H1 (cell line): ENCODE results near the gene IRAK1BP1. TPM values are rescaled to one million over a fixed set of nuclear protein-coding genes. Genes with fewer than 3 reads are reported as not detected.

Source experiments
- CTCF ChIA-PET: fragments of 300-600 bp; sonication (Branson Sonifier 250); formaldehyde crosslinking; loops from one replicate; lab custom pipeline; 2021; ENCODE audit not compliant: partially characterized antibody; lab: Charles Lee
- POLR2A ChIA-PET: fragments of 300-600 bp; sonication (Branson Sonifier 250); formaldehyde crosslinking; loops from one replicate; lab custom pipeline; 2021; ENCODE audit warnings: inconsistent platforms; ENCODE audit not compliant: partially characterized antibody; lab: Charles Lee
- DNase-seq, 2 experiments: peaks; one replicate each; pipeline versions ENCODE4 v3.0.0 to v3.0.0-alpha.2; 2010 to 2022; ENCODE audit warnings: low spot score in 2 of 2, low read depth in 1 of 2, mixed read lengths in 1 of 2
- FAIRE-seq: peaks from 2 replicates; lab custom pipeline; 2011; peaks lifted over from hg19 to GRCh38; lab: Jason Lieb, UNC
- H2AFZ ChIP-seq: 2 replicates; pipeline ENCODE4 v1.8.1; 2012; ENCODE audit warnings: low read length, inconsistent platforms
- H2AK5ac ChIP-seq: 2 replicates; pipeline ENCODE4 v1.6.1; 2013; ENCODE audit warnings: low read depth, low read length
- H2BK120ac ChIP-seq: replicated peaks from 2 replicates; pipeline ENCODE3; 2013; ENCODE audit warnings: low read depth, low read length, inconsistent platforms
- H2BK12ac ChIP-seq: 2 replicates; pipeline ENCODE4 v1.6.1; 2013; ENCODE audit warnings: low read depth, low read length
- H2BK15ac ChIP-seq: 2 replicates; pipeline ENCODE4 v1.6.1; 2013; ENCODE audit warnings: low read length
- H2BK20ac ChIP-seq: 2 replicates; pipeline ENCODE4 v1.6.1; 2013; ENCODE audit warnings: low read length
- H2BK5ac ChIP-seq: 2 replicates; pipeline ENCODE4 v1.6.1; 2013; ENCODE audit warnings: low read depth, low read length
- H3K14ac ChIP-seq: 2 replicates; pipeline ENCODE4 v1.6.1; 2013; ENCODE audit warnings: inconsistent platforms; ENCODE audit not compliant: insufficient read length
- H3K18ac ChIP-seq: 2 replicates; pipeline ENCODE4 v1.6.1; 2013; ENCODE audit warnings: low read length; ENCODE audit errors: extremely low read depth
- H3K23ac ChIP-seq: 2 replicates; pipeline ENCODE4 v1.6.1; 2013; ENCODE audit warnings: inconsistent platforms; ENCODE audit not compliant: insufficient read length
- H3K23me2 ChIP-seq: 2 replicates; pipeline ENCODE4 v1.6.1; 2013; ENCODE audit warnings: low read depth, low read length
- H3K27ac ChIP-seq: 2 replicates; pipeline ENCODE4 v1.6.1; 2011; ENCODE audit warnings: low read depth, low read length, inconsistent platforms
- H3K27me3 ChIP-seq, 4 experiments: replicated peaks in 1 of 4; 1 replicate in 1 of 4; 2 replicates in 3 of 4; pipeline versions ENCODE4 v1.6.1 to v1.8.1; 2011 to 2013; ENCODE audit warnings: low read length in 3 of 4, mild to moderate bottlenecking in 3 of 4, inconsistent platforms in 2 of 4, mixed read lengths in 2 of 4, moderate library complexity in 1 of 4; ENCODE audit not compliant: control insufficient read depth in 3 of 4, insufficient read depth in 3 of 4; ENCODE audit errors: extremely low read depth in 1 of 4
- H3K36me3 ChIP-seq, 4 experiments: 2 replicates each; pipeline versions ENCODE4 v1.6.1 to v1.8.1; 2011 to 2013; ENCODE audit warnings: mild to moderate bottlenecking in 4 of 4, low read length in 3 of 4, moderate library complexity in 2 of 4, control low read depth in 1 of 4, inconsistent platforms in 1 of 4; ENCODE audit not compliant: insufficient read depth in 4 of 4, control insufficient read depth in 2 of 4
- H3K4ac ChIP-seq: replicated peaks from 2 replicates; pipeline ENCODE3; 2013; ENCODE audit warnings: low read length, low read depth, mixed read lengths, inconsistent platforms; ENCODE audit not compliant: insufficient read length
- H3K4me1 ChIP-seq, 4 experiments: replicated peaks in 1 of 4; 1 replicate in 1 of 4; 2 replicates in 3 of 4; pipeline versions ENCODE4 v1.6.1 to v1.8.1; 2011 to 2013; ENCODE audit warnings: low read length in 3 of 4, inconsistent platforms in 2 of 4, mixed read lengths in 1 of 4; ENCODE audit not compliant: insufficient read depth in 4 of 4, control insufficient read depth in 3 of 4
- H3K4me2 ChIP-seq, 2 experiments: 2 replicates each; pipeline versions ENCODE4 v1.6.1 to v1.8.1; 2011 to 2013; ENCODE audit warnings: low read depth in 2 of 2, low read length in 2 of 2, control low read depth in 1 of 2, inconsistent platforms in 1 of 2, mild to moderate bottlenecking in 1 of 2; ENCODE audit not compliant: insufficient read depth in 1 of 2
- H3K4me3 ChIP-seq, 4 experiments: fragments of 200-600, 300-600 bp in 1 of 4; sonication (generic), shearing (Covaris generic), sonication (Bioruptor Twin) in 1 of 4; 2 replicates each; pipeline versions ENCODE4 v1.5.1 to v1.8.1; 2011 to 2016; ENCODE audit warnings: low read length in 4 of 4, low read depth in 3 of 4, control low read depth in 2 of 4, inconsistent platforms in 2 of 4, mild to moderate bottlenecking in 2 of 4, mixed read lengths in 1 of 4, moderate library complexity in 1 of 4; ENCODE audit not compliant: insufficient read depth in 2 of 4; ENCODE audit errors: extremely low read depth in 1 of 4
- H3K56ac ChIP-seq: replicated peaks from 2 replicates; pipeline ENCODE3; 2013; ENCODE audit warnings: low read depth, mild to moderate bottlenecking, mixed read lengths, low read length, inconsistent platforms; ENCODE audit not compliant: insufficient read length
- H3K79me1 ChIP-seq: 2 replicates; pipeline ENCODE4 v1.6.1; 2013; ENCODE audit warnings: low read depth, low read length, control low read depth
- H3K79me2 ChIP-seq, 2 experiments: 2 replicates each; pipeline versions ENCODE4 v1.6.1 to v1.8.1; 2012 to 2013; ENCODE audit warnings: low read length in 2 of 2, mild to moderate bottlenecking in 2 of 2, inconsistent platforms in 1 of 2; ENCODE audit not compliant: insufficient read depth in 2 of 2, control insufficient read depth in 1 of 2
- H3K9ac ChIP-seq, 4 experiments: replicated peaks in 1 of 4; 1 replicate in 1 of 4; 2 replicates in 3 of 4; pipeline versions ENCODE4 v1.6.1 to v1.8.1; 2011 to 2013; ENCODE audit warnings: low read depth in 3 of 4, low read length in 3 of 4, control low read depth in 2 of 4, mild to moderate bottlenecking in 2 of 4, moderate library complexity in 2 of 4, inconsistent platforms in 1 of 4; ENCODE audit errors: extremely low read depth in 1 of 4
- H3K9me3 ChIP-seq, 2 experiments: 2 replicates each; pipeline versions ENCODE4 v1.6.1 to v1.8.1; 2012 to 2013; ENCODE audit warnings: mild to moderate bottlenecking in 2 of 2, moderate library complexity in 2 of 2, control low read depth in 1 of 2, inconsistent platforms in 1 of 2, low read depth in 1 of 2, low read length in 1 of 2, mixed read lengths in 1 of 2; ENCODE audit not compliant: insufficient read depth in 2 of 2
- H4K20me1 ChIP-seq, 2 experiments: replicated peaks in 1 of 2; 2 replicates each; pipeline versions ENCODE3 to v1.8.1; 2011 to 2013; ENCODE audit warnings: inconsistent platforms in 2 of 2, low read length in 2 of 2, mild to moderate bottlenecking in 1 of 2; ENCODE audit not compliant: insufficient read depth in 2 of 2, control insufficient read depth in 1 of 2
- H4K5ac ChIP-seq: 2 replicates; pipeline ENCODE4 v1.6.1; 2013; ENCODE audit warnings: low read length, low read depth, mixed read lengths, inconsistent platforms; ENCODE audit not compliant: insufficient read length
- H4K8ac ChIP-seq: 2 replicates; pipeline ENCODE4 v1.8.0; 2013; ENCODE audit warnings: mild to moderate bottlenecking, moderate library complexity, low read length, inconsistent platforms; ENCODE audit not compliant: insufficient read depth; ENCODE audit errors: extremely low read depth
- H4K91ac ChIP-seq: replicated peaks from 2 replicates; pipeline ENCODE3; 2013; ENCODE audit warnings: low read length, mixed read lengths, inconsistent platforms; ENCODE audit not compliant: insufficient read length
- CBX5 ChIP-seq: fragments of 300-800, 300-1000 bp; sonication (generic); IDR thresholded peaks from 2 replicates; pipeline ENCODE4 v1.7.1; 2016; ENCODE audit warnings: antibody characterized with exemption, low read length, low read depth
- CBX8 ChIP-seq: fragments of 300-800, 300-1000 bp; sonication (generic); IDR thresholded peaks from 2 replicates; pipeline ENCODE4 v1.7.1; 2016; ENCODE audit warnings: low read depth, low read length, borderline replicate concordance
- CHD1 ChIP-seq: IDR thresholded peaks from 2 replicates; pipeline ENCODE4 v1.6.1; 2012; ENCODE audit warnings: low read depth, low read length, improper control_type of control experiment
- JUN ChIP-seq: IDR thresholded peaks from 2 replicates; pipeline ENCODE4 v1.6.1; 2011; ENCODE audit warnings: low read depth, mild to moderate bottlenecking, improper control_type of control experiment, low read length
- NANOG ChIP-seq: IDR thresholded peaks from 2 replicates; pipeline ENCODE4 v1.6.1; 2011; ENCODE audit warnings: low read length, low read depth, mild to moderate bottlenecking, inconsistent platforms; ENCODE audit not compliant: insufficient read depth, poor library complexity, severe bottlenecking
- PHF8 ChIP-seq: fragments of 200-600 bp; sonication (generic); conservative IDR thresholded peaks from 2 replicates; pipeline ENCODE4 v1.7.1; 2012; ENCODE audit warnings: low read depth, mild to moderate bottlenecking, inconsistent platforms, low read length, moderate library complexity
- POLR2A ChIP-seq, 2 experiments: IDR thresholded peaks; 1 replicate in 1 of 2; 2 replicates in 1 of 2; pipeline ENCODE4 v1.6.1; 2011; ENCODE audit warnings: low read depth in 2 of 2, low read length in 2 of 2, mild to moderate bottlenecking in 2 of 2; ENCODE audit errors: control extremely low read depth in 1 of 2
- SP2 ChIP-seq: IDR thresholded peaks from 2 replicates; pipeline ENCODE4 v1.6.1; 2012; ENCODE audit warnings: mild to moderate bottlenecking, low read length, inconsistent platforms
- SRF ChIP-seq: IDR thresholded peaks from 2 replicates; pipeline ENCODE4 v1.6.1; 2011; ENCODE audit warnings: mild to moderate bottlenecking, low read depth, low read length, moderate library complexity
- TEAD4 ChIP-seq: IDR thresholded peaks from 2 replicates; pipeline ENCODE4 v1.6.1; 2012; ENCODE audit warnings: low read depth, low read length, inconsistent platforms, mixed read lengths
- ZNF274 ChIP-seq: IDR thresholded peaks from 2 replicates; pipeline ENCODE4 v1.7.0; 2012; ENCODE audit warnings: low read length, borderline replicate concordance; ENCODE audit errors: extremely low read depth
- WGBS, 2 experiments: shearing (Covaris generic) in 1 of 2; methylation state at CpG; one replicate each; pipeline versions ENCODE4 v1.1.6 to v1.1.7; 2013 to 2015; ENCODE audit warnings: low lambda C conversion rate in 2 of 2, mixed read lengths in 2 of 2, inconsistent platforms in 1 of 2, low coverage in 1 of 2, missing lambda C conversion rate in 1 of 2; ENCODE audit not compliant: insufficient replicate concordance in 2 of 2, insufficient coverage in 1 of 2, insufficient read length in 1 of 2; ENCODE audit errors: extremely low coverage in 1 of 2, missing lambda C conversion rate in 1 of 2; 5-methylcytosine and 5-hydroxymethylcytosine counted together
- polyA plus RNA-seq, 7 experiments: library from polyadenylated mRNA; depleted of rRNA in 3 of 7; stranded (reverse) in 5 of 7; unstranded in 2 of 7; fragments of >200 nt in 5 of 7; fragments of 200-250 nt in 2 of 7; gene quantifications; 1 replicate in 5 of 7; 2 replicates in 1 of 7; 4 replicates in 1 of 7; pipeline versions ENCODE4 v1.2.1 to v1.2.3, GENCODE V29; 2011 to 2013; ENCODE audit warnings: missing spikeins in 2 of 7, mixed read lengths in 2 of 7
- total RNA-seq: library from RNA; stranded (reverse); fragmentation: NEBNext Ultra II Directional; extraction: Animal tissue kit (Norgen Biotek cat#: 25700); gene quantifications from 2 replicates; pipeline ENCODE4 v1.2.1, GENCODE V29; 2021
- TF ChIP-seq, protein P1 (sequence below): IDR thresholded peaks from 2 replicates; pipeline ENCODE4 v1.6.1; 2011; ENCODE audit warnings: low read length, improper control_type of control experiment
- TF ChIP-seq, protein P2 (sequence below): IDR thresholded peaks from 2 replicates; pipeline ENCODE4 v1.6.1; 2012; ENCODE audit warnings: low read length, inconsistent platforms

IRAK1BP1 gene
- total and polyA plus RNA-seq, 2 of the 8 experiments (the other 6 are each of a cell fraction or from before 2014, with no cell fraction given): 3.7 to 4.7 TPM

DNA sequence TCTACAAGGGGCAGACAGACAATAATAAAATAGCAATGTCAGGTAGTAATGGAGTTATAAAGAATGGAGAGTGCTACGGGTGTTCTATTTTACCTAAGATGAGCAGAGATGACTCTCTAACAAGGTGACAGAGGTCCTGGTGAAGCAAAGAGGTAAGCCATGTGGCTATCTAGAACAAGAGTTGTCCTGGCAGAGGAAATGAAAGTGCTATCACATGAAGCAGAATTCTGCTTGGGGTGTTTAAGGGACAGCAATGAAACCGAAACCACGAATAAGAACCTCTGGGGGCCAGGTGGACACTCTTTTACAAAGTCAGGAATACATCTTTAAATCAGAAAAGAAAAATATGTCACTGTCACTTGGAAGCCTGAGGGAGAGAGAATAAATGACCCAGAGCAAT lies 37.9 kb upstream of the IRAK1BP1 start:
- no peak overlapping the region for H3K27ac ChIP-seq
- H2AFZ ChIP-seq: no peak overlapping the region
- no peak overlapping the region for H2BK120ac ChIP-seq
- no peak overlapping the region for H2BK5ac ChIP-seq
- no peak overlapping the region for H2BK15ac ChIP-seq
- H3K4me1 ChIP-seq: no peaks in the 10 kb centered on the region
- no peaks in the 10 kb centered on the region; the same call in 1 of the 2 replicates for H3K23me2 ChIP-seq
- H3K9ac ChIP-seq: no peak overlapping the region
- H3K14ac ChIP-seq: no peak overlapping the region
- WGBS, 2 experiments: 95% methylated on average over 3 of the region's 3 CpGs; no CpG with 5 or more reads in 1 of the 2 experiments
- POLR2A ChIA-PET: no interaction called here
- no peak overlapping the region for H2BK20ac ChIP-seq
- no peaks in the 10 kb centered on the region for H3K79me1 ChIP-seq
- no peak overlapping the region for H4K5ac ChIP-seq
- H4K91ac ChIP-seq: no peak overlapping the region
- no peak overlapping the region for H3K23ac ChIP-seq
- FAIRE-seq: no peak
- H3K4me3 ChIP-seq: no peak overlapping the region
- H4K8ac ChIP-seq: no peak overlapping the region
- CTCF ChIA-PET: no interaction called here
- no peak overlapping the region for H2AK5ac ChIP-seq
- no peak overlapping the region for H2BK12ac ChIP-seq
- H3K79me2 ChIP-seq: no peaks in the 10 kb centered on the region
- H3K56ac ChIP-seq: no peak overlapping the region
- DNase-seq: no peak
- H3K4me2 ChIP-seq: no peak overlapping the region
- H3K27me3 ChIP-seq: no peaks in the 10 kb centered on the region
- H3K9me3 ChIP-seq: no peaks in the 10 kb centered on the region
- no peak overlapping the region for H3K4ac ChIP-seq
- no peaks in the 10 kb centered on the region for H3K36me3 ChIP-seq
- H4K20me1 ChIP-seq: peaks cover 0 to 1% of the 10 kb centered on the region in 2 experiments
- H3K18ac ChIP-seq: no peak overlapping the region
- TF ChIP-seq PHF8 (no peak), JUN (no peak), SRF (no peak), SP2 (no peak), TEAD4 (no peak), CBX5 (no peak), POLR2A (IDR thresholded peaks at IDR 0.05; ENCODE audit: control extremely low read depth in 1 of 2, low read depth in 2 of 2, low read length in 2 of 2) (no peak), CHD1 (no peak), ZNF274 (no peak), CBX8 (no peak), NANOG (no peak)
- TF ChIP-seq, protein P1, sequence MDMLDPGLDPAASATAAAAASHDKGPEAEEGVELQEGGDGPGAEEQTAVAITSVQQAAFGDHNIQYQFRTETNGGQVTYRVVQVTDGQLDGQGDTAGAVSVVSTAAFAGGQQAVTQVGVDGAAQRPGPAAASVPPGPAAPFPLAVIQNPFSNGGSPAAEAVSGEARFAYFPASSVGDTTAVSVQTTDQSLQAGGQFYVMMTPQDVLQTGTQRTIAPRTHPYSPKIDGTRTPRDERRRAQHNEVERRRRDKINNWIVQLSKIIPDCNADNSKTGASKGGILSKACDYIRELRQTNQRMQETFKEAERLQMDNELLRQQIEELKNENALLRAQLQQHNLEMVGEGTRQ: no peak
- TF ChIP-seq, protein P2, sequence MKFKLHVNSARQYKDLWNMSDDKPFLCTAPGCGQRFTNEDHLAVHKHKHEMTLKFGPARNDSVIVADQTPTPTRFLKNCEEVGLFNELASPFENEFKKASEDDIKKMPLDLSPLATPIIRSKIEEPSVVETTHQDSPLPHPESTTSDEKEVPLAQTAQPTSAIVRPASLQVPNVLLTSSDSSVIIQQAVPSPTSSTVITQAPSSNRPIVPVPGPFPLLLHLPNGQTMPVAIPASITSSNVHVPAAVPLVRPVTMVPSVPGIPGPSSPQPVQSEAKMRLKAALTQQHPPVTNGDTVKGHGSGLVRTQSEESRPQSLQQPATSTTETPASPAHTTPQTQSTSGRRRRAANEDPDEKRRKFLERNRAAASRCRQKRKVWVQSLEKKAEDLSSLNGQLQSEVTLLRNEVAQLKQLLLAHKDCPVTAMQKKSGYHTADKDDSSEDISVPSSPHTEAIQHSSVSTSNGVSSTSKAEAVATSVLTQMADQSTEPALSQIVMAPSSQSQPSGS: no peak
